ENCODE data around the gene ADAMTS17. TPM values are rescaled to one million over a fixed set of nuclear protein-coding genes. Genes with fewer than 3 reads are reported as not detected.

Gene ADAMTS17
- total RNA-seq, 1 experiment from 2014 or later, result 4.2 TPM

GRCh38 chr15:100281096-100281917 is 60.5 kb downstream of the ADAMTS17 start:
- no peaks in the 10 kb centered on the region for H3K27me3 ChIP-seq (ENCODE audit: insufficient read depth, low read length)
- no peak overlapping the region for H3K27ac ChIP-seq (ENCODE audit: low read depth, low read length)
- DNase-seq (ENCODE audit: low read depth, low spot score) (no peak), ATAC-seq (no peak)
- no peaks in the 10 kb centered on the region for H3K9me3 ChIP-seq (ENCODE audit: control insufficient read depth in 1 of 2, insufficient read depth in 1 of 2, low read depth in 1 of 2, low read length in 2 of 2)
- POLR2A ChIA-PET, result no interaction called here
- BruUV-seq (replicated peaks), result no TSS peak
- H3K4me1 ChIP-seq (ENCODE audit: control insufficient read depth in 1 of 2, insufficient read depth in 2 of 2, low read length in 2 of 2), result no peaks in the 10 kb centered on the region
- no peaks in the 10 kb centered on the region for H3K9me2 ChIP-seq (ENCODE audit: insufficient read depth)
- CTCF ChIA-PET, result no interaction called here
- RAD21 ChIA-PET (ENCODE audit: low non-redundant PET in 1 of 2, low total read pairs in 2 of 2, uncharacterized antibody in 2 of 2, unreplicated experiment in 2 of 2), result no interaction called here
- H2AFZ ChIP-seq (ENCODE audit: low read depth, low read length, poor library complexity, severe bottlenecking), result no peak overlapping the region
- TF ChIP-seq POLR2A (IDR thresholded peaks at IDR 0.05; ENCODE audit: borderline replicate concordance, extremely low read depth, insufficient read depth, insufficient read length) (no peak), SRF (IDR thresholded peaks at IDR 0.05; ENCODE audit: low read depth) (no peak), CEBPB (IDR thresholded peaks at IDR 0.05; ENCODE audit: low read depth) (no peak), CBX3 (IDR thresholded peaks at IDR 0.05; ENCODE audit: low read depth) (no peak), ZBTB33 (IDR thresholded peaks at IDR 0.05; ENCODE audit: extremely low read depth, insufficient replicate concordance, low read length) (no peak)
- no peak overlapping the region for H3K4me2 ChIP-seq (ENCODE audit: low read length)
- H3K9ac ChIP-seq (ENCODE audit: low read length), result no peak overlapping the region
- intact Hi-C loops (cut with micrococcal nuclease), result no loop called here
- no peaks in the 10 kb centered on the region for H4K20me1 ChIP-seq (ENCODE audit: insufficient read depth)
- H3K4me3 ChIP-seq (replicated peaks in 1 of 2; ENCODE audit: low read depth in 1 of 2, low read length in 2 of 2), result no peak overlapping the region
- no peaks in the 10 kb centered on the region for H3K36me3 ChIP-seq (ENCODE audit: control insufficient read depth in 1 of 2, insufficient read depth in 2 of 2, low read length in 2 of 2)
- H3K79me2 ChIP-seq (ENCODE audit: insufficient read depth, low read length), result no peaks in the 10 kb centered on the region

GRCh38 chr15:100279849-100280248 is 61.9 kb downstream of the ADAMTS17 start:
- CTCF ChIA-PET, result no interaction called here
- no peaks in the 10 kb centered on the region for H4K20me1 ChIP-seq (ENCODE audit: insufficient read depth)
- intact Hi-C loops (cut with micrococcal nuclease), result no loop called here
- H3K9ac ChIP-seq (ENCODE audit: low read length), result no peak overlapping the region
- no peaks in the 10 kb centered on the region for H3K9me2 ChIP-seq (ENCODE audit: insufficient read depth)
- no peaks in the 10 kb centered on the region for H3K36me3 ChIP-seq (ENCODE audit: control insufficient read depth in 1 of 2, insufficient read depth in 2 of 2, low read length in 2 of 2)
- H3K4me2 ChIP-seq (ENCODE audit: low read length), result no peak overlapping the region
- no peaks in the 10 kb centered on the region for H3K27me3 ChIP-seq (ENCODE audit: insufficient read depth, low read length)
- no peaks in the 10 kb centered on the region for H3K4me1 ChIP-seq (ENCODE audit: control insufficient read depth in 1 of 2, insufficient read depth in 2 of 2, low read length in 2 of 2)
- no peak overlapping the region for H3K27ac ChIP-seq (ENCODE audit: low read depth, low read length)
- no peak for DNase-seq (ENCODE audit: low read depth, low spot score)
- H2AFZ ChIP-seq (ENCODE audit: low read depth, low read length, poor library complexity, severe bottlenecking), result no peak overlapping the region
- no peak for ATAC-seq
- RAD21 ChIA-PET (ENCODE audit: low non-redundant PET in 1 of 2, low total read pairs in 2 of 2, uncharacterized antibody in 2 of 2, unreplicated experiment in 2 of 2), result no interaction called here
- no peaks in the 10 kb centered on the region for H3K9me3 ChIP-seq (ENCODE audit: control insufficient read depth in 1 of 2, insufficient read depth in 1 of 2, low read depth in 1 of 2, low read length in 2 of 2)
- no TSS peak for BruUV-seq (replicated peaks)
- no peaks in the 10 kb centered on the region for H3K79me2 ChIP-seq (ENCODE audit: insufficient read depth, low read length)
- POLR2A ChIA-PET, result no interaction called here
- no peak overlapping the region for H3K4me3 ChIP-seq (replicated peaks in 1 of 2; ENCODE audit: low read depth in 1 of 2, low read length in 2 of 2)
- TF ChIP-seq CEBPB (IDR thresholded peaks at IDR 0.05; ENCODE audit: low read depth) (no peak), CBX3 (IDR thresholded peaks at IDR 0.05; ENCODE audit: low read depth) (no peak), REST (IDR thresholded peaks at IDR 0.05; ENCODE audit: low read depth) (no peak), EZH2 (IDR thresholded peaks at IDR 0.05) (no peak), ZFX (IDR thresholded peaks at IDR 0.05) (no peak), FOSL1 (IDR thresholded peaks at IDR 0.05; ENCODE audit: low read depth) (no peak)

Data from HCT116 (cell line).